Measurements from ENCODE around the gene ARHGAP33. TPM values are rescaled to one million over a fixed set of nuclear protein-coding genes. Genes with fewer than 3 reads are reported as not detected.

Gene ARHGAP33
- total and polyA plus RNA-seq, 2 of the 4 experiments (the other 2 are of a cell fraction) = 0.72 to 11.9 TPM

DNA sequence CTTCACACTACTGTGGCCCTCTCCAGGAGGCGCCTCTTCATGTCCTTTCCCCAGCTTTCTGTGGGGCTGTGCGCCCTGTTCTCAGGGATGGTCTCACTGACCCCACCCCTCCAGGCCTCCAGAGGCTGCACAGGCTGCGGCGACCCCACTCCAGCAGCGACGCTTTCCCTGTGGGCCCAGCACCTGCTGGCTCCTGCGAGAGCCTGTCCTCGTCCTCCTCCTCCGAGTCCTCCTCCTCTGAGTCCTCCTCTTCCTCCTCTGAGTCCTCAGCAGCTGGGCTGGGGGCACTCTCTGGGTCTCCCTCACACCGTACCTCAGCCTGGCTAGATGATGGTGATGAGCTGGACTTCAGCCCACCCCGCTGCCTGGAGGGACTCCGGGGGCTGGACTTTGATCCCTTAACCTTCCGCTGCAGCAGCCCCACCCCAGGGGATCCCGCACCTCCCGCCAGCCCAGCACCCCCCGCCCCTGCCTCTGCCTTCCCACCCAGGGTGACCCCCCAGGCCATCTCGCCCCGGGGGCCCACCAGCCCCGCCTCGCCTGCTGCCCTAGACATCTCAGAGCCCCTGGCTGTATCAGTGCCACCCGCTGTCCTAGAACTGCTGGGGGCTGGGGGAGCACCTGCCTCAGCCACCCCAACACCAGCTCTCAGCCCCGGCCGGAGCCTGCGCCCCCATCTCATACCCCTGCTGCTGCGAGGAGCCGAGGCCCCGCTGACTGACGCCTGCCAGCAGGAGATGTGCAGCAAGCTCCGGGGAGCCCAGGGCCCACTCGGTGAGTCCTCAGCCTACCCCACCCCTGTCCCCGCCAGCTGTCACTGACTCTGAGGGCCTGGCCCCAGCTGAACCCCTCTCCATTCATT, 11.2 kb downstream of the ARHGAP33 start:
- H3K9me1 ChIP-seq (ENCODE audit: insufficient read depth, low read length) = no peaks in the 10 kb centered on the region
- no peaks in the 10 kb centered on the region for H4K20me1 ChIP-seq (ENCODE audit: insufficient read depth, low read length)
- H3K4me1 ChIP-seq (ENCODE audit: control insufficient read depth, insufficient read depth, low read length) = no peaks in the 10 kb centered on the region
- no peak overlapping the region for H3K18ac ChIP-seq (ENCODE audit: low read depth, low read length)
- no peak overlapping the region for H3K23ac ChIP-seq (ENCODE audit: low read depth, low read length)
- TF ChIP-seq CHD1 (IDR thresholded peaks at IDR 0.05; ENCODE audit: low read depth, low read length) (no peak), BHLHE40 (IDR thresholded peaks at IDR 0.05; ENCODE audit: low read depth, low read length) (no peak), RFX5 (IDR thresholded peaks at IDR 0.05; ENCODE audit: low read depth, low read length) (no peak), CEBPB (IDR thresholded peaks at IDR 0.05; ENCODE audit: low read depth, low read length) (no peak), SMC3 (IDR thresholded peaks at IDR 0.05; ENCODE audit: low read depth, low read length) (no peak), RAD21 (IDR thresholded peaks at IDR 0.05; ENCODE audit: low read length) (no peak), MAZ (IDR thresholded peaks at IDR 0.05; ENCODE audit: borderline replicate concordance, low read depth, low read length) (no peak), RCOR1 (IDR thresholded peaks at IDR 0.05; ENCODE audit: insufficient replicate concordance, low read length) (no peak), FOS (IDR thresholded peaks at IDR 0.05; ENCODE audit: low read depth, low read length) (no peak), NFE2L2 (IDR thresholded peaks at IDR 0.05; ENCODE audit: low read depth, low read length) (no peak), MXI1 (IDR thresholded peaks at IDR 0.05; ENCODE audit: borderline replicate concordance, low read depth, low read length) (no peak)
- TF ChIP-seq, protein P1, sequence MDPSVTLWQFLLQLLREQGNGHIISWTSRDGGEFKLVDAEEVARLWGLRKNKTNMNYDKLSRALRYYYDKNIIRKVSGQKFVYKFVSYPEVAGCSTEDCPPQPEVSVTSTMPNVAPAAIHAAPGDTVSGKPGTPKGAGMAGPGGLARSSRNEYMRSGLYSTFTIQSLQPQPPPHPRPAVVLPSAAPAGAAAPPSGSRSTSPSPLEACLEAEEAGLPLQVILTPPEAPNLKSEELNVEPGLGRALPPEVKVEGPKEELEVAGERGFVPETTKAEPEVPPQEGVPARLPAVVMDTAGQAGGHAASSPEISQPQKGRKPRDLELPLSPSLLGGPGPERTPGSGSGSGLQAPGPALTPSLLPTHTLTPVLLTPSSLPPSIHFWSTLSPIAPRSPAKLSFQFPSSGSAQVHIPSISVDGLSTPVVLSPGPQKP (IDR thresholded peaks at IDR 0.05; ENCODE audit: borderline replicate concordance, low read depth, low read length) = no peak
- TF ChIP-seq, protein P2, sequence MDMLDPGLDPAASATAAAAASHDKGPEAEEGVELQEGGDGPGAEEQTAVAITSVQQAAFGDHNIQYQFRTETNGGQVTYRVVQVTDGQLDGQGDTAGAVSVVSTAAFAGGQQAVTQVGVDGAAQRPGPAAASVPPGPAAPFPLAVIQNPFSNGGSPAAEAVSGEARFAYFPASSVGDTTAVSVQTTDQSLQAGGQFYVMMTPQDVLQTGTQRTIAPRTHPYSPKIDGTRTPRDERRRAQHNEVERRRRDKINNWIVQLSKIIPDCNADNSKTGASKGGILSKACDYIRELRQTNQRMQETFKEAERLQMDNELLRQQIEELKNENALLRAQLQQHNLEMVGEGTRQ (IDR thresholded peaks at IDR 0.05; ENCODE audit: low read depth, low read length) = no peak
- no peak overlapping the region for H4K91ac ChIP-seq (ENCODE audit: insufficient read depth, low read depth, low read length)
- ChIA-PET CTCF (interaction anchor here (0.6 kb wide), 1 partner anchor 105 kb away, joined by 3 read pairs; no protein-coding TSS in a partner anchor), POLR2A (ENCODE audit: unreplicated experiment) (no interaction called here)
- no peak overlapping the region for H3K56ac ChIP-seq (ENCODE audit: extremely low read depth, insufficient read depth, low read length)
- peaks cover 10% of the 10 kb centered on the region for H3K36me3 ChIP-seq (ENCODE audit: control insufficient read depth, insufficient read depth, low read length)
- H2AFZ ChIP-seq (replicated peaks; ENCODE audit: low read length, poor library complexity) = no peak overlapping the region
- no peak overlapping the region for H2BK120ac ChIP-seq (ENCODE audit: low read depth, low read length)
- H2BK20ac ChIP-seq (ENCODE audit: low read depth, low read length) = no peak overlapping the region
- in situ Hi-C loops (cut with MboI; ENCODE audit: low sequenced_read_pairs) = no loop called here
- H3K4me3 ChIP-seq (ENCODE audit: insufficient read depth, low read depth, low read length) = no peak overlapping the region
- no TSS peak for BruUV-seq (replicated peaks)
- H2AK5ac ChIP-seq (ENCODE audit: low read depth, low read length) = no peak overlapping the region
- no peaks in the 10 kb centered on the region for H3K9me3 ChIP-seq (ENCODE audit: control insufficient read depth, insufficient read depth, low read length)
- no peak overlapping the region for H3K9ac ChIP-seq (ENCODE audit: low read depth, low read length)
- DNase-seq (no peak), ATAC-seq (ENCODE audit: low read depth) (no peak)
- H2BK15ac ChIP-seq (ENCODE audit: low read depth, low read length) = no peak overlapping the region
- intact Hi-C loops (cut with micrococcal nuclease) = no loop called here
- H4K5ac ChIP-seq (ENCODE audit: low read depth, low read length) = no peak overlapping the region
- H4K8ac ChIP-seq (ENCODE audit: low read depth in 2 of 2, low read length in 2 of 2) = no peak overlapping the region
- no peak overlapping the region for H3K4ac ChIP-seq (ENCODE audit: low read depth, low read length)
- no peak overlapping the region for H3K14ac ChIP-seq (replicated peaks; ENCODE audit: low read depth, low read length)
- no peak overlapping the region for H3K27ac ChIP-seq (ENCODE audit: insufficient read depth, low read length)
- H3K27me3 ChIP-seq (ENCODE audit: control insufficient read depth, insufficient read depth, low read length) = no peaks in the 10 kb centered on the region
- no peak overlapping the region for H3K4me2 ChIP-seq (ENCODE audit: low read depth, low read length)
- dilution Hi-C loops (cut with HindIII; ENCODE audit: low sequenced_read_pairs, unreplicated experiment) = no loop called here
- peak overlapping the region; percentile 28 for H2AK9ac ChIP-seq (replicated peaks; ENCODE audit: low read depth, low read length, poor library complexity)
- 97% methylated on average over 12 of the region's 31 CpGs; no CpG with 5 or more reads in 1 of the 2 experiments for WGBS, 2 experiments (ENCODE audit: extremely low coverage in 2 of 2, insufficient read length in 1 of 2)
- no peaks in the 10 kb centered on the region for H3K79me1 ChIP-seq (ENCODE audit: low read depth in 1 of 2, low read length in 2 of 2)
- no peak overlapping the region for H2BK5ac ChIP-seq (ENCODE audit: low read depth, low read length, poor library complexity, severe bottlenecking)

All from IMR-90 (cell line).